ENCODE results near the gene HOXC10.

HOXC10 gene

DNA sequence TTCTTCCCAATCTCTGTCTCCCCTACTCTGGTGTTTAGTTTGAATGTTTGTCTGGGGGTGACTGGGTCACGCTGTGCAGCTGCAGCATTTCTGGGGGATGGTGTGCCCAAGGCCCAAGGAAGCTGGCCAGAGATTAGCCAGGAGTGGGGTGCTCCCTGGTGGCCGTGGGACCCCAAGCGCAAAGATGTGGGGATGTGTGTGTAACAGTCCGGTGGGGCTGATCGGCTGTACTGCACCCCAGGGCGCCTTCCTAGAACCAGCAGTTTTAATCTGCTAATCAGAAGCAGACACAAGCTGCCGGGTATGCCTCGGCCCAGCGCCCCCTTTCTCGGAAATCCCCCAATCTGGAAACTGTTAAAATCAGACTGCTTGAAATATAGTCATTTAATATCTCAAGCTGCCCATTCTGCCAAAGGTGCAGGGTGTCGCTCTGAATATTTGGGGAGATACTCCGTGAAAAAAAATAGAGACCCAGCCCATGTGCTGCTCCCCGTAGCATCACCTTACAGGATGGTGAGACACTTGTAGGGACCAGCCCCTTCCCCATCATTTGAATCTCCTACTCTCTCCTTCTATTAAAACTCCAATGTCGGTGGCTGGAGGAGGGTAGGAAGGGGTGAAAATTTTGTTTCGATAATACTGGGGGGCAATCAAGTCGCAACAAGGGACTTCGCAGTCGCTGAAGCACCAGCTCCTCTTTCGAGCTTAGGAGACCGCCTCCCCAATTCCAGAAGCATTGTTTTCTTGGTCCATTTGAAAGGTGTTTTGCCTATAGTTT is 19.3 kb downstream of the HOXC10 start:
- no peak for DNase-seq

DNA sequence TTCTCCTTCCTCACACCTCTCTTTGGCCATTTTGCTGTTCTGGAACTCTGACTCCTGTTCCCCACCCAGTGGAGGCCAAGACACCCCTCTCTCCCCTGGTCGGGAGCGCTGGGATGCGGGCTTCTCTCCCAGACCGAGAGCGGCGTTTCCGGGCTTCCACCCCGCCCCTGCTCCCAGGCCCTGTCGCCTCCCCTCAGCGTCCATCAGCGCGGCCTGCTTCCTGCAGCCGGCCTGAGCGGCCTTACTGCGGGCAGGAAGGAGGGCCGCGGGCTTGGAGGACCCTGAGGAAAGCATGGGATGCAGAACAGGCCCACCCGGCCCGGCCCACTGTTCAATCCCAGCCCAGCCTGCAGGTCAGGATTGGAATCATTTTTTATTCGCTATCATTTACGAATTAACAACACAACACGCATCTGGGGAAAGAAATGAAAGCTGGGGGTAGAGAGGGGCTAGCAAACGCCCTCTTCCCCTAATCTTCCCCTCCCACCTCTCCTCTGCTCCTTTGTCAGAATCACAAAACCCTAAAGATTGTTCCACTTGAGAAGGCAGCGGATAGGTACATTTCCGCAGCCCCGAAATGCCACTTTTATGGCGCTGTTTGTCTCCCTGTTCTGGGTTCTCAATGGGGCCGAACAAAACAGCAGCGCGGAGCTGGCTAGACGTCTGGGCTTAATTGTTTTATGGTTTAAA is 20.0 kb downstream of the HOXC10 start:
- no peak for DNase-seq

DNA sequence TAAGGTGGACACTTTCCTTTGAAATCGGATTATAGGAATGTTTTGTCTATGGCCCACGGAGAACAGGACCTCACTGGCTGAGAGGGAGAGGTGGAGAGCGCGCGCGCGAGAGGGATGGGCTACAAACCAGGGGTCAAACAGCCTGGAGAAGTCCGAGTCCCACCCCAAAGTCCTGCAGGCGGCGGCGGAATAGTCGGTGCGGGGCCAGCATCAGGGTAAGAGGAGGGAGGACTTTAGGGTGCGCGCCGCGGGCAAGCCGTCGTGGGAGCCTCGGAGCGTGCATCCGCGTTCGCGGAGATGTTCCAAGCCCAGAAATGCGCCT is 20.5 kb downstream of the HOXC10 start:
- no peak for DNase-seq

DNA sequence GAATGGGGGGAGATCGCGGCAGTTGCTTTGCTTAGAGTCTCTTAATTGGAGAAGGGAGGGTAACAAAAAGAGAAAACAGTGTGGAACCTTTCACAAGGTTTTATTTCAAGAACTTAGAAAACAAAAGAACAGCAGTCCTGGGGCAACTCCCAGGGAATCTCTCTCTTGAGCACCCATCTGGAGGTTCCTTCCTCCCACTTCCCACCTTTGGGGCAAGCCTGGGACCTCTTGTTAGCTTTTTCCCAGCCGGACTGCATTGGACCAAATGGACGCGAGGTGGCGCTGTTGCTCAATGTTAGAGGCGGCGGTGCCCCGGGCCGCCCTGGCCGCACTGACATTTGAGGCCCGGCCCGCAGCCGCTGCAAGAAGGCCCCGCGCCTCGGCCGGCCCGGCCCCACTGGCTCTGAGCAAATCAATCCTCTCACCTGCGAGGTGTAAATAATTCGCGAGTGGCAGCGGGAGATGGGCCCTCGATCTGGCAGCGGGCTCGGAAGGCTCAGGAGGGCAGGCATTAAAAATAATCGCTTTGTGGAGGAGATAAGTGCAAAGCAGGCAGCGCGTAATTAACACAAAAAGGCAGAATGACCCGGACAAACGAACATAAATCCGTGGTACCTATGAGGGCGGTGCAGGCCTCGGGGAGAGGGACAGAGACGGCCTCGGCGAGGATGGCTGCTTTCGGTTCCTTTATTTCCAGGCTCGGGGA is 21.1 kb downstream of the HOXC10 start:
- DNase-seq, result peak; percentile 74

DNA sequence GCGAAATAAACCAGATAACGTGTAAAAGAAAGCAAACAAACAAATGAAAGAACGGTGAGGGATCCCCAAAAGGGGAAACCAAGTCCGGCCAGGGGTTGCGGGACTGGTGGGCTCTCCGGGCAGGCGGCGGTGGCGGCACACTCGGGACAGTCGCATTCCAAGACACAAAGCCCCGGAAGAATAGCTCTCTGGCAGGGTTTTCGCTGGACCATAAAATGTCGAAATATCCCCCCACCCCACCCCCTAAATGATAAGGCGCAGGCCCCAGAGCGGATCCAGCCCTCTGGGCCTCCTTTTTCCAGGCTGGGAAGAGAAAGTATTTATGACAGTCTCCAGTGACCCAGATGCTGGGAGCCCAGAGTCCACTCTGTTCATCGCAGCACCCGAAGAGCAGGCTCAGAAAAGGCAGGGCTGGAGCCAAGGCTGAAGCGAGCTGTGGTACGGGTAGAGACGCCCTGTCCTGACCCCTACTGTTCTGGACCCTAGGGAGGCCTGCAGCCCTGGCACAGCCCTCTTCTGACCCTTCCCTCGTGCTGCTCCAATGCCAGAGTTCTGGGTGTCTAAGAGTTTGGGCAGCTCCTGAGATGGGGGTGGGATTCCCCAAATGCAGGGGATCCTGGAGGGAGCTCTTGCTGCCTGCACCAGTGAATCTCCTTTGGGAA is 21.7 kb downstream of the HOXC10 start:
- DNase-seq, result no peak

DNA sequence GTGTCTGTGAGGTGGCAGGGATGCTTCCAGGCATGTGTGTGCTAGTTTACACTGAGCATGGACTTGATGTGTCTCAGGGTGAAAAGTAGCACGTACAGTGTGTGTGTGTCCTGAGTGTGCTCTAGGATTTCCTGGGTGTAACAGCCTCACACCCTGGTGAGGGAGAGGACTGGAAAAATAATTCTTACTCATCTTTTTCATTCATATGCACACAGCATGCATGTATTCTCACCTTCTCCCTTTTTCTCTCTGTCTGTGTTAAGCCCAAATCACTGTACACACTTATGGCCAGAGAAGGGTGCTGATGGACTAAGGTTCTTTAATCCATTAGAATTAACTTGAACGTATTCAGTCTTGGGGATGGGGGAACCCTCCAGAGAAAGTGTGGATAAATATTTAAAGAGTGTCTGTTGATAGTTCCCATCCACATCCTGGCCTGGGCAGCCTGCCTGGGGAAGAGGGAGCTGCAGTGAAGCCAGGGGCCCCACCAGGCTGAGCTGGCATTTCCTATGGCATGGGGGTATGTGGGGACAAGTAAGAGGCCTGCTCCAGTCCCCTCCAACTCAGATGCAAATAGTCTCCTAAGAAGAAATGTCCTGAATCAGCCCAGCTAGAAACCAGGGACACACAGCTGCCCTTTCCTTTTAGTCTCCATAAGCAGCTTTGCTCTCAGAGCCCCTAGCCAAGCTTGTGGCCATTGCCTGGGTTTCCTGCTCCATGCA is 22.8 kb downstream of the HOXC10 start:
- DNase-seq, result no peak

DNA sequence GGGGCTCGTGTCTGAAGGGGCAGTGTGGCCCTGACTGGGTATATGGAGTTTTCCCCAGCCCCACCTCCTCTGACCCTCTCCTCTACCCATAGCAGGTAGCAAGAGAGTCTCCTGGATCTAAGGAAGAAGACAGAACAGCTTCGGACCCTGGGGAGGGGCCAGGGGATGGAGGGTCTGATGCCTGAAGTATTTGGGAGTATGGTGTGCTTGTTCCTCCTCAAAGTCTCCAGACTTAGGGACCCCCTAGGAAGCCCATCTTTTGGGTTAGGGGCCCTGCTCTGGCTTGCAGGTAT is 23.3 kb downstream of the HOXC10 start:
- no peak for DNase-seq

DNA sequence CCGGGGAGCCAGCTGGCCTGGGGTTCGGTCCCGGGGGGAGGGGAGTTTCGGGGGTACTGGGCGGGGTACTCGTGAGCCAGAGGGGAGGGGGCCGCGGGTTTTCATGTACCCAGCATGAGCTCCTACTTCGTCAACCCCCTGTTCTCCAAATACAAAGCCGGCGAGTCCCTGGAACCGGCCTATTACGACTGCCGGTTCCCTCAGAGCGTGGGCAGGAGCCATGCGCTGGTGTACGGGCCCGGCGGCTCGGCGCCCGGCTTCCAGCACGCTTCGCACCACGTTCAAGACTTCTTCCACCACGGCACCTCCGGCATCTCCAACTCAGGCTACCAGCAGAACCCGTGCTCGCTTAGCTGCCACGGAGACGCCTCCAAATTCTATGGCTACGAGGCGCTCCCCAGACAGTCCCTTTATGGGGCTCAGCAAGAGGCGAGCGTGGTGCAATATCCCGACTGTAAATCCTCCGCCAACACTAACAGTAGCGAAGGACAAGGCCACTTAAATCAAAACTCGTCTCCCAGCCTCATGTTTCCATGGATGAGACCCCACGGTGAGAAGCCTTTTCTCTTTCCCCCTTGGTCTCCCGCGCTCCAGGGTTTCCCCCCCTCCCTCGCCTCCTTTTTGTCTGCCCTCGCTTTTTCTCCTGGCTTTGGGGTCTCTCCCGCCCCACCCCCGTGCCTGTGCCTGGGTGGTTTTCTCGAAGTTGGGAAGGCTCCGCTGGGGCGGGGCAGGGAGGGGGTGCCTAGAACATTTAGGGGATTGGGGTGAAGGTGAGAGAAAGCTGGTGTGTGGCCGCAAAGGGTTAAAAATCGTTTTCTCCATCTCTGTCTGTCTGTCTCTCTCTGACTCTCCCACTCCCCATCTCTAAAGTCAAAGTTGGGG is 24.5 kb downstream of the HOXC10 start:
- no peak for DNase-seq

DNA sequence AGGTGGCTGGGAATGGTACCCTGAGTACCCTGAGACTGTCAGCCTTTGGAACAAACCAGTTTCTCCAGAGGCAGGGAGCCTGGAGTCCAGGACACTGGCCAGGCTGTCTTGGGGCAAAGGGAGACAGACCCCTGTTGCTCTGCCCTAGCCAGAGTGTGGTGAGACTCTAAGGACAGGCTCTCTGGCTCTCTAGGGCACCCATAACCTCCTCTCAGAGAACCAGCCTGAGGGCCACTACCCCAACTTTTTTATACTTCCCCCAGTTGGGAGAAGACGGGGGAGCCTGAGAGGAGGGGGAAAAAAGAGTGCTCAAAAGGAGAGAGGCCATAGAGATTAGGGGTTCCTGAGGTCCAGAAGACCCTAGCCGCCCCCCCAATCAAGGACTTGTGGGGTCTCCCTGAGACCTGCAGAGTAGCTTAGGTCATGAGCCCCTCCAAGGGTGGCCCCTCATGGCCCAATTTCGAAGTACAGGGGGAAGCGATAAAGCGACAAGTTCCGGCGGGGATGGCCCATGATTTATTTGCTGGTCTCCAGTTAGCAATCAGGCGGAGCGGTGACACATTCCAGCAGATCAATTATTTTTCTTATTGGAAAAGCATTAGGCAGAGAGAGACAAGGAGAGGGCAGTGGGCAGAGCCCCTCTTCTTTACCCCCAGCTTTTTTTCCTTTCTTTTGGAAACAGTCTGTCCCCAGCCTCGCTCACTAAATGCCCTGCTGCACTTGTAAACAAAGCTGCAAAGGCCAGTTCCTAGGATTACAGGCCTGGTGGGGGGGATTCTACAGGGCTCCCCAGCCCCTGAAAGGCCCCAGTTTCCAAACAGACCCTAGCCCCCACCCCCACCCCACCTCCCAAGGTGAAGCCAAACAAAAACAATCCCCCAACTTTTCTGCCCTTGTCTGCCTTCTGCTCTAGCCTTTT is 25.4 kb downstream of the HOXC10 start:
- DNase-seq, result no peak

DNA sequence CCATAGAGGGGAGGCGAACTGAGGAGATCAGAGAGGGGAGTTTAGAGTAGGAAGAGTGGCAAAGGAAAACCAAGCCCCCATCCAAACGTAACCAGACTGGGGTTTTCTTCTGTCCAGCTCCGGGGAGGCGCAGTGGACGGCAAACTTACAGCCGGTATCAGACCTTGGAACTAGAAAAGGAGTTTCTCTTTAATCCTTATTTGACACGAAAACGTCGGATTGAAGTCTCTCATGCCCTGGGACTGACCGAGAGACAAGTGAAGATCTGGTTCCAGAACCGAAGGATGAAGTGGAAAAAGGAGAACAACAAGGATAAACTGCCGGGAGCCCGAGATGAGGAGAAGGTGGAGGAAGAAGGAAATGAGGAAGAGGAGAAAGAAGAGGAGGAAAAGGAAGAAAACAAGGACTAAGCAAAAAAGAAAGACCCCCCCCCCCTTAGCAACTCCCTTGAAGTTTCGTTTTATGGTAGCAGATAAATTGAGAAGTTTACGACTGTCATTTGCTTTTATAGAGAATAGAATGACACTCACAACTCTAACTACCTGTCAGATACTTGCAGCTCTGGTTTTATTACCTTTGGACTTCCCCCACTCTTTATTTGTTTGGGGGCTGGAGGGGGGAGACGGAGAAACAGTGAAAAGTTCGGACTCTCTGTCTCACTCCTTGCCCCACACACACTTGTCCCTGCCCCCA is 26.2 kb downstream of the HOXC10 start:
- DNase-seq, result no peak

DNA sequence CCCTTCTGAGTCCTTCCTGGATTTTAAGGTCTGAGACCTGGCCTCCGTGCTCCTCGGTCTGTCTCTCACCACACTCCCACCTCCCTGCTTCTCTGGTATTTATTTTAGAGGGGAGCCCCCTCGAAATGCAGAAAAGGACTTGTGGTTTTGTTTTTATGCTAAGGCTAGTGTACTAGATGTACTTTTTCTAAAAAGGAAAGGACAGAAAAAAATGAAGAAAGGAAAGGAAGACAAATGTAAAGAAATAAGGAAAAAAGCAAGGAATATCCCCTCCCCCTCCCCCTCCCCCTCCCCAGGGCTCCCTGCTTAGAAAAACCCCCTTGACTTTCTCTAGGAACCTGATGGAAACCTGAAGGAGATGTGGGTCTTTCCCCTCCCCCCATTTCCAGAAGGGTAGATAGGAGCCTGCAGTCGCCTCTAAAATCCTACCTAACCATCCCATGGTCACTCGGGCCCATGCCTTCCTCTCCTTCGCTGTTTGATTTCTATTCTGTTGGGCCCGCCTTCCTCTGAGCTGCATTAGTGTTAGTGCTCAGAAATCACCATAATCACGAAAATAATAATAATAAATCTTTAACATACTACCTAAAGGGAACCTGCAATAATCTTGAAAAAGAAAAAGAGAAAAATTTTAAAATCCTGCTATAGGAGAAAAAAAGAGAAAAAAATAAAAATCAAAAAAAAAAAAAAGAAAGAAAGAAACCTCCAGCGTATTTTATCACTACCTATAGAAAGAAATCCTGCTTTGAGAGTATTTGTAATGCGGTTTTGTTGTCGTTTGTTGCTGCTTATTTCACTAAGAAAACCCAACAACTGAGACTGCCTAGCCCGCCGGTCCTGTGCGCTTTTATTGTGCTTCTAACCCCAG is 27.0 kb downstream of the HOXC10 start:
- no peak for DNase-seq

DNA sequence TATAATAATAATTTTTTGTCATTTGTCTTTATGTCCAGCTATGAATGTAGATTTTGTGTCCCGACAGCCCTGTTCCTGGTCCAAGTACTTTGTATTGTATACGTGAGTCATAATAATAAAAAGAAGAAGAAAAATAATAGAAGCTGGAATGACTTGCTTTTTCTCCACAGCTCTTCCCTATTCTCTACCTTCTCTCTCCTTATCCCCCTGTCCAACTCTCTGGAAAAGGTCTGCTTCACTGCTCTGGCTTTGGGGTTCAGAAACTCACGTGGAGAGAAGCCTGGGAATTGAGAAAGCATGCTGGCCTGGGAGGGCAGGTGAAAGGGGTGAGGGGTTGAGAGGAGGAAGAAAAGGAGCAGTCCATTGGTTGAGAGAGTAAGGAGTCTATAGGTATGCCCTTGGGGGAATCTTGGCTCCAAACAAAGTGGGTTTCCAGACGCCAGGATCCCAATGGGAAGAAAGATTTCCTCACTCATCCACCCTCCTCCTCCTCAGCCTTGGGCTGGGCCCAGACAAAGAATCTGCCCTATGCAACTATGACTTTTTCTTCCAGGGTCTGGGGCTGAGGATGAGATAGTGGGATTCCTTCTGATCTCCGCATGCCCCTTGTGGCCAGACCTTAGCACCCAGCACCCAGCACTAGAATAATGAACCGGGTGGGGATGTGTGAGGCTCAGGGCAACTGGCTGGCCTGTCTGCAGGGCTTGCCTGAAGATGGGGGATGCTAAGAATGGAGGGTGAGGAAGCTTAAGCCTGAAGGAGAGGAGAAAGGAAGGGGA is 27.9 kb downstream of the HOXC10 start:
- DNase-seq, result no peak

DNA sequence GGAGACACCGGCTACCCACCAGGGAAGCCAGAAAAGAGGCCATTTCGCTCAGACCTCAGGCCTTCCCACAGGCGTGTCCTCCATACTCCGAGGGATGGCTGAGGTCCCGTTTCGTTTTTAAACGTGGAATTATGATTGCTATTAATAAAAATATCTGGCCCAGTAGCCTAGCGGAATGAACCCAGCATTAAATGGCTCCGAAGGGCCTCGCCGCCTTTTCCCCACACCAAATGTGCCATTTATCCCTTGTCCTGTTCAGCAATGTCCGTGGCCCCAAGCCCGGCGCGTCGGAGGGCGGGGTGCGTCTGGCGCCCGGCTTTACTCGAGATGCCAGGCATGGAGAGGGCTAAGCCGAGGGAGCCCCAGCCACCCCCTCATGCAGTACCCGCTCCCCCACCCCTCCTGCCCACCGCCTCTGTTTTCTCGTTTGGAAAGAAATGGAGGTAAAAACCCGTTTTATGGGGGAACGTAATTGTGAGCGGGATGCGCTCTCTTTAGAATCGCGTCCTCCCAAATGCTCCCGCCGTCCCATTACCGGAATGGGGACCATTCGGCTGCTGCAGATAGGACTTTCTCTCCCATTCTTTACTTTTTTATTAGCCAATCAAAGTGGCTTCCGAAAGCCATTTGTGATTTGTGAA is 29.6 kb downstream of the HOXC10 start:
- no peak for DNase-seq

DNA sequence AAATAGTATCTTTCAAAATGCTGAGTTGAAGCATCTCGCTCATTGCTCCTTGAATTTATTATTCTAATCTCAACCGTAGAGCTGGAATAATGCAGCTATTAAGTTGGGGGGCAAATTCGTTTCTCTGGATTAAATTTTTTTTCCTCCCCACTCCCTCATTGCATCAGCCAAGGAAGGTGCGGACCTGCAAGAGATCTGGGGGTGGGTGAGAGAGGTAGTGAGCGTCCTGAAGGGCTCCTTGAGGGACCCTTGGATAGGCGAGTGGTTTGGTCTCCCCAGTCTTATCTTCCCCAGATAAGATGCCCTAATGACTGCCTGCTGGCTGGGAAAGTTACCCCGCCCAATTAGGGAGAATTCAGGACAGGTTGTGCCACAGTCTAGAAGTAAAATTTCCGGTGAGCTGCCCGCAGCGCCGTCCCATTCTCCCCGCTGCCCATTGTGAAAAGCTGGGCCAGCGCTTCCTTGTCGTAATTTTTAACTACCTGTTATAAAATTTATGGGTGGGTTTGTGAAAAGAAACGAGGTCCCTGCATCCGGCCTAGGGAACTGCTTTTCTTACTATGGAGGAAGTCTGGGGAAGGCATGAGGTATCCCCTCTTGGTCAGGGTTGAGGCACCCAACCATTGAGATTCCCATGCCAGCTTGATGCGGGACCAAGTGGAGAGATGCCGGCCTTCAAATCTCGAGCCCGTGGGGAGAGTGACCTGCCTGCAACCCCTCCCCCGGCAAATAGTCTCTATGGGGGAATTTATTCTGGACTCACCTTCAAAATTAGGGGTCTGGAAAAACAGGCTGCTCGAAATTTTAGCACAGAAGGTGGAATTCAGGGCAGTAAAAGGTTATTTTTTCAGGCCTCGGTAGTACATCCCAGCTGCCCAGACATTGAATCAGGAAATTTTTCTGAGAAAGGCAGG is 30.3 kb downstream of the HOXC10 start:
- no peak for DNase-seq

DNA sequence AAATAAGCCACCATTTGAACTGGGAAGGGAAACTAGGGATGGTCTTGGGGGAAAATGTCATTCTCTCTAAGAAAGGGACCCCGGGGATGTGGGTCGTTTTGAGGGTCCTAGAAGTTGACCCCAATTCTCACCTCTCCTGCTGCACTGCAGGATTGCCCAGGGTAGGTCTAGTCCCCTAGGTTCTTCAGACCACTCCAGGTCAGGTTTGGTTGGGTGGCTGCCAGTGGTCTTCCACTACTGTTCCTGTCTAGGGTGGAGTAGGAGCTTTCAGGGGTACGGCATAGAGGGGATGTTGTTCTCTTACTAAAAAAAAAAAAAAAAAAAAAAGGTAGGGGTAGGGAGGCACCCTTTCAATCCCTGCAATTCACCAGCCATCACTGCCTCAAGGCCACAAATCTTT is 31.1 kb downstream of the HOXC10 start:
- no peak for DNase-seq

DNA sequence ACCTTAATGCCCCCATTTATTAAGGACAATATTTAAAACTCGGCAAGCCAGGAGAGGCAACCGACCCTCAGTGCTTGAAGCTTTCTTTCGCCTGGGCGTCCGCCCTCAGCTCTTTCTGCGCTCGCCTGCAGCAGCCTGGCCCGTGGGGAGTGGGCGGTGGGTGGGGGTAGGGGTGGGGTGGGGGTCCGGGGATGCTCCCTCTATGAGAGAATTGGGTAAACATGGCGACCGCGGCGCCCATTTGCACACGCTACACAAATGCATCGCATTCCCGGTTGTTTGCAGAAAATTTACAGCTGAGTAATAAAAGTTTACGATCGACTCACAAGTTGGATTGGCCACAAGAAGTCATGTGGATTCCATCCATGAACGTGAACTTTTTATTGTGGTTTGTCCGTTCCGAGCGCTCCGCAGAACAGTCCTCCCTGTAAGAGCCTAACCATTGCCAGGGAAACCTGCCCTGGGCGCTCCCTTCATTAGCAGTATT is 31.6 kb downstream of the HOXC10 start:
- DNase-seq, result no peak
